Epithelial cell of prostate (primary cell): ENCODE results near the gene KRTAP10-9.
A peak's percentile ranks its signal among the peaks of the same experiment; 100 is the strongest.
"Not testable (repeated sequence)": the region's sequence is repeated elsewhere in the genome, so short reads cannot be mapped to it uniquely, and the experiment has no call there.

Source experiments
- DNase-seq: peaks from one replicate; pipeline ENCODE4 v3.0.0-alpha.2; 2011; ENCODE audit warnings: low read depth, low spot score
- H3K27ac ChIP-seq: fragments of 450-650 bp; 2 replicates; pipeline ENCODE4 v1.5.1; 2017; ENCODE audit warnings: mild to moderate bottlenecking

KRTAP10-9 gene

GRCh38 chr21:44594406-44594916 is 32.4 kb upstream of the KRTAP10-9 start:
- DNase-seq, result no peak
- no peak overlapping the region for H3K27ac ChIP-seq

- H3K27ac ChIP-seq, result no peak overlapping the region
- no peak for DNase-seq
Observed at GRCh38 chr21:44595524-44595923, 31.4 kb upstream of the KRTAP10-9 start.

- H3K27ac ChIP-seq, result no peak overlapping the region
- peak; percentile 52 for DNase-seq
Observed at GRCh38 chr21:44596068-44596725, 30.7 kb upstream of the KRTAP10-9 start.

GRCh38 chr21:44598061-44598460 is 28.8 kb upstream of the KRTAP10-9 start:
- no peak for DNase-seq

GRCh38 chr21:44599264-44600029 is 27.4 kb upstream of the KRTAP10-9 start:
- H3K27ac ChIP-seq, result no peak overlapping the region
- no peak for DNase-seq

More at GRCh38 chr21:44598061-44598460, 28.8 kb upstream of the KRTAP10-9 start:
- no peak overlapping the region for H3K27ac ChIP-seq

GRCh38 chr21:44600118-44600978 is 26.5 kb upstream of the KRTAP10-9 start, which contains the start of gene KRTAP10-7:
Gene KRTAP10-7, plus strand, starts transcription at chr21:44600597. Its CDS starts 25 bp downstream, at chr21:44600622.
- DNase-seq, H3K27ac ChIP-seq: not testable (repeated sequence)

GRCh38 chr21:44601091-44601490 is 25.8 kb upstream of the KRTAP10-9 start:
- not testable (repeated sequence) for DNase-seq, H3K27ac ChIP-seq

GRCh38 chr21:44601596-44602462 is 25.1 kb upstream of the KRTAP10-9 start:
- no peak overlapping the region for H3K27ac ChIP-seq
- no peak for DNase-seq

GRCh38 chr21:44602463-44602850 is 24.4 kb upstream of the KRTAP10-9 start:
- no peak overlapping the region for H3K27ac ChIP-seq
- DNase-seq, result no peak

- DNase-seq, result no peak
- H3K27ac ChIP-seq, result no peak overlapping the region
Observed at GRCh38 chr21:44603109-44603875, 23.6 kb upstream of the KRTAP10-9 start.

GRCh38 chr21:44603911-44604310 is 23.0 kb upstream of the KRTAP10-9 start:
- no peak for DNase-seq
- H3K27ac ChIP-seq, result no peak overlapping the region

- H3K27ac ChIP-seq, result no peak overlapping the region
- no peak for DNase-seq
Observed at GRCh38 chr21:44606495-44606894, 20.4 kb upstream of the KRTAP10-9 start.

GRCh38 chr21:44609193-44609592 is 17.7 kb upstream of the KRTAP10-9 start:
- DNase-seq, result no peak

GRCh38 chr21:44610157-44610843 is 16.6 kb upstream of the KRTAP10-9 start:
- not testable (repeated sequence) for H3K27ac ChIP-seq, DNase-seq

More at GRCh38 chr21:44609193-44609592, 17.7 kb upstream of the KRTAP10-9 start:
- no peak overlapping the region for H3K27ac ChIP-seq

GRCh38 chr21:44611551-44611950 is 15.3 kb upstream of the KRTAP10-9 start:
- no peak for DNase-seq

GRCh38 chr21:44612029-44612486 is 14.8 kb upstream of the KRTAP10-9 start, which contains the start of gene KRTAP10-8:
Gene KRTAP10-8, plus strand, starts transcription at chr21:44612079. Its CDS starts 22 bp downstream, at chr21:44612101.
- no peak for DNase-seq
- no peak within 1 kb of the TSS for H3K27ac ChIP-seq

More at GRCh38 chr21:44611551-44611950, 15.3 kb upstream of the KRTAP10-9 start:
- no peak overlapping the region for H3K27ac ChIP-seq

- no peak overlapping the region for H3K27ac ChIP-seq
- DNase-seq, result no peak
Observed at GRCh38 chr21:44612669-44613229, 14.1 kb upstream of the KRTAP10-9 start.
